ENCODE data around the gene LDLRAD1.

DNA sequence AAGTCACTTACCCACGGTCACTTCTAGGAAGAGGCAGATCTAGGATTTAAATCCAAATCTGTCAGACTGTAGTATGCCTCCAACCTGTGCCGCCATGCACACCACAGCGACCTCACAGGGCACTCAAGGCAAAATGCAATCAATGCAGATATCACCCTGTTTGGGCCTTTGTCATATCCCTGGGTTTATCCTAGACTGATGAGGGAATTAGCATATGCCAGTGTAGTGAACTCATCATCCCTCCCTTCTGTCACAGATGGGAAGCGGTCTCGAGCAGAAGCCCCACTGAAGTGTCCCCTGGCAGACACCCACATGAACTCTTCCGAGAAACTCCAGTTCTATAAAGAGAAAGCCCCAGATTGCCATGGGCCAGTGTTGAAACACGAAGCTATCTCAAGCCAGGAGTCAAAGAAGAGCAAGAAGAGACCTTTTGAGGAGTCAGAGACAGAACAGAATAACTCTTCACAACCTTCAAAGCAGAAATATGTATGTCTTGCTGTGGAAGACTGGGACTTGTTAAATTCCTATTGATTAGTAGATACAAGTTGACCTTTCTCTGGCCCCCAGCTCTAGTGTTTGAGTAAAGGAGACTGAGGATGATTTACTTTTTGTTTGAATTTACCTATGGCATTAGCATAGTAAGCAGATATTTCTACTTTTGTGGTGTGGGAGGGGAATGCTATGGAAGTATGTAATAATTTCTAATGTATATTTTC, 50.4 kb downstream of the LDLRAD1 start:
- TF ChIP-seq, protein P1, sequence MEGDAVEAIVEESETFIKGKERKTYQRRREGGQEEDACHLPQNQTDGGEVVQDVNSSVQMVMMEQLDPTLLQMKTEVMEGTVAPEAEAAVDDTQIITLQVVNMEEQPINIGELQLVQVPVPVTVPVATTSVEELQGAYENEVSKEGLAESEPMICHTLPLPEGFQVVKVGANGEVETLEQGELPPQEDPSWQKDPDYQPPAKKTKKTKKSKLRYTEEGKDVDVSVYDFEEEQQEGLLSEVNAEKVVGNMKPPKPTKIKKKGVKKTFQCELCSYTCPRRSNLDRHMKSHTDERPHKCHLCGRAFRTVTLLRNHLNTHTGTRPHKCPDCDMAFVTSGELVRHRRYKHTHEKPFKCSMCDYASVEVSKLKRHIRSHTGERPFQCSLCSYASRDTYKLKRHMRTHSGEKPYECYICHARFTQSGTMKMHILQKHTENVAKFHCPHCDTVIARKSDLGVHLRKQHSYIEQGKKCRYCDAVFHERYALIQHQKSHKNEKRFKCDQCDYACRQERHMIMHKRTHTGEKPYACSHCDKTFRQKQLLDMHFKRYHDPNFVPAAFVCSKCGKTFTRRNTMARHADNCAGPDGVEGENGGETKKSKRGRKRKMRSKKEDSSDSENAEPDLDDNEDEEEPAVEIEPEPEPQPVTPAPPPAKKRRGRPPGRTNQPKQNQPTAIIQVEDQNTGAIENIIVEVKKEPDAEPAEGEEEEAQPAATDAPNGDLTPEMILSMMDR (conservative IDR thresholded peaks at IDR 0.05; ENCODE audit: low read length): no peak
- no peak for TF ChIP-seq EZH2phosphoT487 (IDR thresholded peaks at IDR 0.05; ENCODE audit: borderline replicate concordance)
